ENCODE data around the gene TRIM75.
"Not testable (repeated sequence)": the region's sequence is repeated elsewhere in the genome, so short reads cannot be mapped to it uniquely, and the experiment has no call there.

The TRIM75 gene

GRCh38 chr4:165060938-165061337 is 7.3 kb downstream of the TRIM75 start:
- TF ChIP-seq CTCF (IDR thresholded peaks at IDR 0.05; ENCODE audit: control insufficient read depth, insufficient read depth, low read depth, low read length, missing control alignments), result peak; percentile 19
- H3K4me3 ChIP-seq (ENCODE audit: control insufficient read depth, low read depth, low read length), result no peak overlapping the region
- no peak for DNase-seq (ENCODE audit: low read depth)

GRCh38 chr4:165070560-165070959 is 16.9 kb downstream of the TRIM75 start:
- no peak overlapping the region for H3K4me3 ChIP-seq (ENCODE audit: control insufficient read depth, low read depth, low read length)
- no peak for TF ChIP-seq CTCF (IDR thresholded peaks at IDR 0.05; ENCODE audit: control insufficient read depth, insufficient read depth, low read depth, low read length, missing control alignments)
- DNase-seq (ENCODE audit: low read depth), result no peak

DNA sequence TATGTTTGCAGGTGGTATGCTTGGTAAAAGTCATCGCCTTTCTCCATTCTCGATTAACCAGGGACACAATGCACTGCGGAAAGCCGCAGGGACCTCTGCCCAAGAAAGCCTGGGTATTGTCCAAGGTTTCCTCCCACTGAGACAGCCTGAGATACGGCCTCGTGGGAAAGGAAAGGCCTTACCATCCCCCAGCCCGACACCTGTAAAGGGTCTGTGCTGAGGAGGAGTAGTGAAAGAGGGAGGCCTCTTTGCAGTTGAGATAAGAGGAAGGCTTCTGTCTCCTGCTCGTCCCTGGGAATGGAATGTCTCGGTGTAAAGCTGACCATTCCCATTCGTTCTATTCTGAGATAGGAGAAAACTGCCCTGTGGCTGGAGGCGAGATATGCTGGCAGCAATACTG is 19.7 kb downstream of the TRIM75 start:
- DNase-seq (ENCODE audit: low read depth), result not testable (repeated sequence)

DNA sequence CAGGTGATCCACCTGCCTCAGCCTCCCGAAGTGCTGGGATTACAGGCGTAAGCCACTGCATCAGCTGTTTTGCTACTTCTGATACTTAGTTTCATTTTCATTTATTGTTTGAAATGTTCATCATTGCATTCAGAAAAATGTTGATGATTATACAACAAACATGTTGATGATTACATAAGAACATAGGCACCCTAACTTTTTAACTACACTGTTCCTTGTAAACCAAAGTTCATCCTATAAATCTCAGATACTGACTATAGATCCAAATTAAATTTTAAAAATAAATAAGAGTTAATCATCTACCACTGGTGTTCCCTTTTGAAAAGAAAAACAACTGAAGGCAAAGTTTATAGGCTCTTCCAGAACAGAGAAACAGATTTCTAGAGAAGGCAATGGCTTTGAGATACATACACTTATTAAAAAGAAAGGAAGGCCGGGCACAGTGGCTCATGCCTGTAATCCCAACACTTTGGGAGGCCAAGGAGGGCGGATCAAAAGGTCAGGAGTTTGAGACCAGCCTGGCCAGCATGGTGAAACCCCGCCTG is 23.4 kb downstream of the TRIM75 start:
- DNase-seq (ENCODE audit: low read depth), result no peak
- no peak for TF ChIP-seq CTCF (IDR thresholded peaks at IDR 0.05; ENCODE audit: control insufficient read depth, insufficient read depth, low read depth, low read length, missing control alignments)
- no peak overlapping the region for H3K4me3 ChIP-seq (ENCODE audit: control insufficient read depth, low read depth, low read length)

More for the DNA sequence above, 19.7 kb downstream of the TRIM75 start:
- H3K4me3 ChIP-seq (ENCODE audit: control insufficient read depth, low read depth, low read length), result not testable (repeated sequence)

DNA sequence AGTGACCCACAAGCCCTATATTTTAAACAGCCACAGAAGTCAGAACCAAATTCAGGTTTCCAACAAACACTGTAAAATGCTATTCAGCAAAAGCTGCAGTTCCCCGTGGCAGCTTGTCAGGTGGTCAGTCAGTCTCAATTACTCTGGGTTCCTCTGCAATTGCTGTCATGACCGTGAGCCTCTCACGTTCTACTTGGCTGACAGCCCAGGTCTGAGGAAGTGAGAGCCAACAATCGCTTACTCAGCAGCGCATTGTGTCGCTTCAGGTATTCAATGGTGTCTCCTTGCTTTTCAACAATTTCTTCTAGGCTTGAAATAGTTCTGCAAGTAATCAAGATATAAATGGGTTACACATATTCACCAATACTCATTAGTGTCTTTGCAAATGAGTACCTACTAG is 25.8 kb downstream of the TRIM75 start:
- no peak overlapping the region for H3K4me3 ChIP-seq (ENCODE audit: control insufficient read depth, low read depth, low read length)
- no peak for TF ChIP-seq CTCF (IDR thresholded peaks at IDR 0.05; ENCODE audit: control insufficient read depth, insufficient read depth, low read depth, low read length, missing control alignments)
- DNase-seq (ENCODE audit: low read depth), result no peak

DNA sequence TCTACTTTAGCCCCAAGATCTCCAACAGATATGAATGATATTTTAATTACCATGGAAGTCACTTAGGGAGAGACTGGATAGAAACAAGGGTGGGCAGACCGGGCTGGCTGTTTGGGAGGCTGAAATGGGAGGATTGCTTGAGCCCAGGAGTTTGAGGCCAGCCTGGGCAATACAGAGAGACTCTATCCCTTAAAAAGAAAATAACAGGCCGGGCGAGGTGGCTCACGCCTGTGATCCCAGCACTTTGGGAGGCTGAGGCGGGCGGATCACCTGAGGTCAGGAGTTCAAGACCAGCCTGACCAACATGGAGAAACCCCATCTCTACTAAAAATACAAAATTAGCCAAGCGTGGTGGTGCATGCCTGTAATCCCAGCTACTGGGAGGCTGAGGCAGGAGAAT is 31.1 kb downstream of the TRIM75 start:
- not testable (repeated sequence) for DNase-seq (ENCODE audit: low read depth); H3K4me3 ChIP-seq (ENCODE audit: control insufficient read depth, low read depth, low read length)

DNA sequence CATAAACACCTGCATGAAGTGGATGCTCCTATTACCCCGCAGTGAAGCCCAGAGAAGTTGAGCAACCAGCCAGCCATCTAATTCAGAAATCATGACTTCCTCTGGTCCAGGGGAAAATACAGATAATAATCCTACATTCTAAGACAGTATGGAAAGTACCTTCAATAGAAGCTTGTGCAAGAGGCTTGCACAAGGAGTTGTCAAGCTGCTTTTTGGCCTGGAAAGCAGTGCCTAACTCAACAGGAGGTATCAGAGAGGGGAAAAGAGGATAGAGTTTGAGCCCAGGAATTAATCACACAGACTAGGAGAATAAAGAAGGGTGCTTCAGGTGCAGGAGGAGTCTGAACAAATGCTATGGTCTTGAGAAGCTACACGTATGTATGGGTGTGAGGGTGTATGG is 32.3 kb downstream of the TRIM75 start:
- no peak overlapping the region for H3K4me3 ChIP-seq (ENCODE audit: control insufficient read depth, low read depth, low read length)
- no peak for DNase-seq (ENCODE audit: low read depth)
- TF ChIP-seq CTCF (IDR thresholded peaks at IDR 0.05; ENCODE audit: control insufficient read depth, insufficient read depth, low read depth, low read length, missing control alignments), result no peak

DNA sequence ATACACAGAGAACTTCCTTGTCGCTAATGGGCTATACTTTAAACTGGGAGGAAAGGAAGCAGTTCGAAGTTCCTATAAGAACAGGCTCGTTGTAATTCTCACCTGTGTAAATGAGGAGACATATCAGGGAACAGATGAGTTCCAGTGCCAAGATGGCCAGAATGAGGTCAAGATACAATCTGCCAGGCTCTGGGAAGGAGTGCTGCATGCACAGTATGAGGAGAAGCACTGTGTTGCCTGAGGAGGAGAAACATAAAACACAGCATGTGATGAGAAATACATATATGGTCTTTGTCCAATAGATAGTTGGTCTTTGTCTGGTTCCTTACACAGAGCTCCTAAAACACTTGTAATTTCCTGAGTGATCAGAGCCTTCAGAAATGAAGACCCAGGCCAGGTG is 34.7 kb downstream of the TRIM75 start:
- DNase-seq (ENCODE audit: low read depth), result no peak
- TF ChIP-seq CTCF (IDR thresholded peaks at IDR 0.05; ENCODE audit: control insufficient read depth, insufficient read depth, low read depth, low read length, missing control alignments), result no peak
- H3K4me3 ChIP-seq (ENCODE audit: control insufficient read depth, low read depth, low read length), result no peak overlapping the region

- not testable (repeated sequence) for H3K4me3 ChIP-seq (ENCODE audit: control insufficient read depth, low read depth, low read length); DNase-seq (ENCODE audit: low read depth)
These were observed 38.5 kb downstream of the TRIM75 start for GRCh38 chr4:165092187-165092586.

Measured in AG09309 (cell line).